DOHH2 (cell line): Measurements from ENCODE around the gene SLC35F1.

Source experiments
- H3F3A ChIP-seq: fragments of 200-600 bp; sonication (generic), shearing (Covaris generic); 2 replicates; pipeline ENCODE4 v1.6.0; 2016; ENCODE audit warnings: antibody characterized with exemption, mild to moderate bottlenecking; ENCODE audit not compliant: control insufficient read depth, insufficient read depth
- H3K27ac ChIP-seq: fragments of 200-600 bp; sonication (generic); 2 replicates; pipeline ENCODE4 v1.5.1; 2014; ENCODE audit warnings: low read depth, mild to moderate bottlenecking, low read length, moderate library complexity
- H3K27me3 ChIP-seq: fragments of 200-600 bp; sonication (generic); 2 replicates; pipeline ENCODE4 v1.6.1; 2014; ENCODE audit warnings: mild to moderate bottlenecking, low read length, mixed read lengths; ENCODE audit not compliant: control insufficient read depth
- H3K36me3 ChIP-seq: fragments of 200-600 bp; sonication (generic); 2 replicates; pipeline ENCODE4 v1.6.1; 2014; ENCODE audit warnings: mild to moderate bottlenecking, low read length, moderate library complexity, mixed read lengths; ENCODE audit not compliant: control insufficient read depth
- H3K4me1 ChIP-seq: fragments of 200-600 bp; sonication (generic); 2 replicates; pipeline ENCODE4 v1.6.1; 2014; ENCODE audit warnings: mild to moderate bottlenecking, low read length, mixed read lengths; ENCODE audit not compliant: control insufficient read depth
- H3K4me2 ChIP-seq: fragments of 200-600 bp; sonication (generic); 2 replicates; pipeline ENCODE4 v1.6.0; 2014; ENCODE audit warnings: mild to moderate bottlenecking, low read length, moderate library complexity
- H3K4me3 ChIP-seq: fragments of 200-600 bp; sonication (generic); 2 replicates; pipeline ENCODE4 v1.5.1; 2014; ENCODE audit warnings: mild to moderate bottlenecking, low read length, mixed read lengths
- H3K79me2 ChIP-seq: fragments of 200-600 bp; sonication (generic); 2 replicates; pipeline ENCODE4 v1.6.1; 2014; ENCODE audit warnings: mild to moderate bottlenecking, low read length, mixed read lengths; ENCODE audit not compliant: control insufficient read depth
- H3K9me2 ChIP-seq: fragments of 200-600 bp; sonication (generic); replicated peaks from 2 replicates; pipeline ENCODE4 v1.6.1; 2014; ENCODE audit warnings: mild to moderate bottlenecking, low read length, mixed read lengths; ENCODE audit not compliant: control insufficient read depth
- H3K9me3 ChIP-seq: fragments of 200-600 bp; sonication (generic); 2 replicates; pipeline ENCODE4 v1.6.1; 2014; ENCODE audit warnings: antibody characterized with exemption, low read length, mixed read lengths; ENCODE audit not compliant: control insufficient read depth, insufficient read depth
- H4K20me1 ChIP-seq: fragments of 200-600 bp; sonication (generic); 2 replicates; pipeline ENCODE4 v1.6.0; 2014; ENCODE audit warnings: low read depth, mild to moderate bottlenecking, antibody characterized with exemption, low read length, moderate library complexity; ENCODE audit not compliant: control insufficient read depth, insufficient read depth
- EZH2phosphoT487 ChIP-seq: fragments of 200-600 bp; sonication (generic); IDR thresholded peaks from 2 replicates; pipeline ENCODE4 v1.6.1; 2017; ENCODE audit warnings: borderline replicate concordance, mild to moderate bottlenecking, antibody characterized with exemption, low read length, moderate library complexity, mixed read lengths
- TF ChIP-seq, protein P1 (sequence below): fragments of 200-600 bp; sonication (generic); IDR thresholded peaks from one replicate; pipeline ENCODE4 v1.5.1; 2014; ENCODE audit warnings: antibody characterized with exemption, mild to moderate bottlenecking, low read depth, low read length; ENCODE audit not compliant: poor library complexity, severe bottlenecking

SLC35F1 gene

DNA sequence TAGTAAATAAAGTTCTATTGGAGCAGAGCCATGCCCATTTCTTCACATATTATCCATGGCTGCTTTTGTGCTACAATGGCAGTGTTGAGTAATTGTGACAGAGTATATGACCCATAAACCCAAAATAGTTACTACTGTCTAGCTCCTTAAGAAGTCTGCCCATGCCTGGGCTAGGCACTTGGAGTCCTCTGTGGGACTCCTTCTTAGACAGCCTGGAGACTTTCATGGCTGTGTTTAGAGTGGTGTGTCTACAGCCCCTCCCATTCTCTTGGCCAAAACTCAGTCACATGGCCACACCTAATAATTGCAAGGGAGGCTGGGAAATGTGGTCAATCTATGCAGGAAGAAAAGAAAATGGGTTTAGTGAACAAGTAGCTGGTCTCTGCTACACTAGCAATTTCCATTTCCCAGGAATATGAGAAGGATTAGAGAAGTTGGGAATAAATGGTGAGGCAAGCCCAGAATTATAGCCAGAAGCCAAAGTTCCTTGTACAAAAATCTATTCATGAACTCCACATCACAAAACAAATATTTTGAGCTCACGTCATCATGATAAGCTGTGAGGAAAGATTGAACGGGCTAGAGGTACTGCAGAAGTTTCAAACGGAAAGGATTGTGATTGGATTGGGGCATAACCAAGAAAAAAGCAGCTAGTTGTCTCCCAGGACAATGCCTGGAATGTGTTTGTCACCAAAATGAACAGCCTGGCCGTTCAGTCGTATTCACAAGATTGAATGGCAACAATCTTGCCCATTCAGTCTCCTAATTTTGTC is 389.3 kb downstream of the SLC35F1 start:
- Histone ChIP-seq H3K9me3 (no peaks in the 10 kb centered on the region), H4K20me1 (no peaks in the 10 kb centered on the region), H3K4me1 (no peaks in the 10 kb centered on the region), H3K36me3 (no peaks in the 10 kb centered on the region), H3K79me2 (no peaks in the 10 kb centered on the region), H3K9me2 (no peaks in the 10 kb centered on the region), H3K4me2 (no peak overlapping the region), H3K4me3 (no peak overlapping the region), H3K27me3 (no peaks in the 10 kb centered on the region), H3F3A (no peaks in the 10 kb centered on the region), H3K27ac (no peak overlapping the region)
- no peak for TF ChIP-seq EZH2phosphoT487
- TF ChIP-seq, protein P1, sequence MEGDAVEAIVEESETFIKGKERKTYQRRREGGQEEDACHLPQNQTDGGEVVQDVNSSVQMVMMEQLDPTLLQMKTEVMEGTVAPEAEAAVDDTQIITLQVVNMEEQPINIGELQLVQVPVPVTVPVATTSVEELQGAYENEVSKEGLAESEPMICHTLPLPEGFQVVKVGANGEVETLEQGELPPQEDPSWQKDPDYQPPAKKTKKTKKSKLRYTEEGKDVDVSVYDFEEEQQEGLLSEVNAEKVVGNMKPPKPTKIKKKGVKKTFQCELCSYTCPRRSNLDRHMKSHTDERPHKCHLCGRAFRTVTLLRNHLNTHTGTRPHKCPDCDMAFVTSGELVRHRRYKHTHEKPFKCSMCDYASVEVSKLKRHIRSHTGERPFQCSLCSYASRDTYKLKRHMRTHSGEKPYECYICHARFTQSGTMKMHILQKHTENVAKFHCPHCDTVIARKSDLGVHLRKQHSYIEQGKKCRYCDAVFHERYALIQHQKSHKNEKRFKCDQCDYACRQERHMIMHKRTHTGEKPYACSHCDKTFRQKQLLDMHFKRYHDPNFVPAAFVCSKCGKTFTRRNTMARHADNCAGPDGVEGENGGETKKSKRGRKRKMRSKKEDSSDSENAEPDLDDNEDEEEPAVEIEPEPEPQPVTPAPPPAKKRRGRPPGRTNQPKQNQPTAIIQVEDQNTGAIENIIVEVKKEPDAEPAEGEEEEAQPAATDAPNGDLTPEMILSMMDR: no peak

DNA sequence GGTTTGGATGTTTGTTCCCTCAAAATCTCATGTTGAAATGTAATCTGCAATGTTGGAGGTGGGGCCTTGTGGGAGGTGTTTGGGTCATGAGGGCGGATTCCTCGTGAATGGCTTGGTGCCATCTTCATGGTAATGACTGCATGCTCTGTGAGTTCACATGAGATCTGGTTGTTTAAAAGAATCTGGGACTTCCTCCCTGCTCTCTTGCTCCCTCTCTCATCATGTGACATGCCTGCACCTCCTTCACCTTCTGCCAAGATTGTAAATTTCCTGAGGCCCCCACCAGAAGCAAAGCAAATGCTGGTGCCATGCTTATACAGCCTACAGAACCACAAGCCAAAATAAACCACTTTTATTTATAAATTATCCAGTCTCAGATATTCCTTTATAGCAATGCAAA is 390.8 kb downstream of the SLC35F1 start:
- Histone ChIP-seq H3K36me3 (no peaks in the 10 kb centered on the region), H3K4me3 (no peak overlapping the region), H3K9me2 (no peaks in the 10 kb centered on the region), H3K27ac (no peak overlapping the region), H4K20me1 (no peaks in the 10 kb centered on the region), H3F3A (no peaks in the 10 kb centered on the region), H3K79me2 (no peaks in the 10 kb centered on the region), H3K4me1 (no peaks in the 10 kb centered on the region), H3K4me2 (no peak overlapping the region), H3K27me3 (no peaks in the 10 kb centered on the region), H3K9me3 (no peaks in the 10 kb centered on the region)
- TF ChIP-seq, protein P1: no peak
- TF ChIP-seq EZH2phosphoT487: no peak

DNA sequence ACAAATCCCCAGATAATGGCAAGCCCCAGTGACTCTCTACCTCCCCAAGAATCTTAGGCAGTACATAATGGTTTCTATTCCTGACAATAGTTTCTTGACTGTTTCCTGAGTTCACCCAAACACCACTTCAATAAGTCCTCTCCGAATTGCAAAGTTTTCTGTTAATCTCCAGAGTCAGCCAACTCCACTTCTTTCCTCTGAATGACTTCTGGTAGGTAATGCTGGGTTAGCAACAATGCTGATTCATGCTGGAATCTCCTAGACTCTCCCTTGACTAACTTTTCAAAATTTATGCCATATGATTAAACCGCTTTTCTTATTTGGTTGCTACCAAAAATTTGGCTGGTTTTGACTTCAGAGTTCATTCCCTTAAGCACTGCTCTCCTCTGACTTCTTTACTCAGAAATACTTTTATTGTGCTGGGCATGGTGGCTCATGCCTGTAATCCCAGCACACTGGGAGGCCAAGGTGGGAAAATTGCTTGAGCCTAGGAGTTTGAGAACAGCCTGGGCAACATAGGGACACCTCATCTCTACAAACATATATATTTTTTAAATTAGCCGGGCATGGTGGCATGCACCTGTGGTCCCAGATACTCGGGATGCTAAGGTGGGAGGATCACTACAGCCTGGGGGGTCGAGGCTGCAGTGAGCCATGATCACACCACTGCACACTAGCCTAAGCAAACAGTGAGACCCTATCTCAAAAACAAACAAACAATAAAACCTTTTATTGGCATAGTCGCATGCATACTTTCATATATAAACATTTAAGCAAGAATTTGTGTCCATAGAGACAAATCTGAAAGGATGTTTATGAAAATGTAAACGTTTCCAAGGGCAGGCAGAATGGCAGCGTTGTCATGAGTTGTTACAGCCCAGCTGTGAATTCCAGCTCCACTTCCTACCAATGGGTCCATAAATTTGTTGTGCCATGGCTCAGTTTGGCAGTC is 391.7 kb downstream of the SLC35F1 start:
- no peak overlapping the region for H3K4me2 ChIP-seq
- H3K9me3 ChIP-seq: no peaks in the 10 kb centered on the region
- H3K4me3 ChIP-seq: no peak overlapping the region
- no peaks in the 10 kb centered on the region for H3K9me2 ChIP-seq
- no peaks in the 10 kb centered on the region for H3K27me3 ChIP-seq
- no peaks in the 10 kb centered on the region for H3K36me3 ChIP-seq
- H3F3A ChIP-seq: no peaks in the 10 kb centered on the region
- no peaks in the 10 kb centered on the region for H4K20me1 ChIP-seq
- H3K4me1 ChIP-seq: no peaks in the 10 kb centered on the region
- no peak for TF ChIP-seq EZH2phosphoT487
- TF ChIP-seq, protein P1: no peak
- no peaks in the 10 kb centered on the region for H3K79me2 ChIP-seq
- H3K27ac ChIP-seq: no peak overlapping the region
